Parathyroid adenoma (tissue), 2 donors: ENCODE results near the gene PRPF6.
"Not testable (repeated sequence)": the region's sequence is repeated elsewhere in the genome, so short reads cannot be mapped to it uniquely, and the experiment has no call there.

Source experiments
- H2AFZ ChIP-seq: fragments of 300-600 bp; sonication (generic); one replicate; pipeline ENCODE4 v1.7.0; 2017; ENCODE audit warnings: antibody characterized with exemption, mild to moderate bottlenecking
- H3K27ac ChIP-seq: fragments of 300-600 bp; sonication (generic); one replicate; pipeline ENCODE4 v1.7.0; 2017
- H3K27me3 ChIP-seq: fragments of 300-600 bp; sonication (generic); one replicate; pipeline ENCODE4 v1.7.0; 2017; ENCODE audit warnings: low read length; ENCODE audit not compliant: control insufficient read depth, insufficient read depth
- H3K36me3 ChIP-seq: fragments of 300-600 bp; sonication (generic); one replicate; pipeline ENCODE4 v1.7.0; 2017; ENCODE audit warnings: low read length; ENCODE audit not compliant: control insufficient read depth, insufficient read depth
- H3K4me1 ChIP-seq: fragments of 300-600 bp; sonication (generic); one replicate; pipeline ENCODE4 v1.7.0; 2017; ENCODE audit warnings: control low read depth
- H3K4me2 ChIP-seq: fragments of 300-600 bp; sonication (generic); one replicate; pipeline ENCODE4 v1.7.0; 2017; ENCODE audit warnings: low read length
- H3K4me3 ChIP-seq: fragments of 300-600 bp; sonication (generic); one replicate; pipeline ENCODE4 v1.7.0; 2017; ENCODE audit warnings: low read depth, low read length
- H3K79me2 ChIP-seq: fragments of 300-600 bp; sonication (generic); one replicate; pipeline ENCODE4 v1.7.0; 2017; ENCODE audit warnings: control low read depth
- H3K9ac ChIP-seq: fragments of 300-600 bp; sonication (generic); one replicate; pipeline ENCODE4 v1.7.0; 2017; ENCODE audit warnings: mild to moderate bottlenecking
- H3K9me3 ChIP-seq: fragments of 300-600 bp; sonication (generic); one replicate; pipeline ENCODE4 v1.7.0; 2017; ENCODE audit warnings: low read length; ENCODE audit not compliant: control insufficient read depth
- CTCF ChIP-seq: fragments of 300-600 bp; sonication (generic); IDR thresholded peaks from one replicate; pipeline ENCODE4 v1.7.0; 2017; ENCODE audit warnings: antibody characterized with exemption, mild to moderate bottlenecking
- donor health status: primary hyperparathyroidism.

Gene PRPF6

GRCh38 chr20:64009811-64010387, 29.0 kb downstream of the PRPF6 start:
- Histone ChIP-seq H3K27ac (no peak overlapping the region), H3K36me3 (no peaks in the 10 kb centered on the region)
- no peak for TF ChIP-seq CTCF

GRCh38 chr20:64010711-64011237, 29.8 kb downstream of the PRPF6 start:
- peaks cover 48% of the 10 kb centered on the region for H3K79me2 ChIP-seq
- H3K9ac ChIP-seq: no peak overlapping the region
- TF ChIP-seq CTCF: no peak
- H3K36me3 ChIP-seq: no peaks in the 10 kb centered on the region
- H3K9me3 ChIP-seq: no peaks in the 10 kb centered on the region
- no peaks in the 10 kb centered on the region for H3K4me1 ChIP-seq
- no peak overlapping the region for H3K27ac ChIP-seq
- no peaks in the 10 kb centered on the region for H3K27me3 ChIP-seq
- no peak overlapping the region for H2AFZ ChIP-seq
- no peak overlapping the region for H3K4me2 ChIP-seq
- no peak overlapping the region for H3K4me3 ChIP-seq

More at GRCh38 chr20:64009811-64010387, 29.0 kb downstream of the PRPF6 start:
- H3K4me3 ChIP-seq: no peak overlapping the region
- H3K9me3 ChIP-seq: no peaks in the 10 kb centered on the region
- H3K79me2 ChIP-seq: peaks cover 46% of the 10 kb centered on the region
- no peak overlapping the region for H3K9ac ChIP-seq
- no peak overlapping the region for H2AFZ ChIP-seq
- H3K27me3 ChIP-seq: no peaks in the 10 kb centered on the region
- H3K4me1 ChIP-seq: no peaks in the 10 kb centered on the region
- no peak overlapping the region for H3K4me2 ChIP-seq

- Histone ChIP-seq H3K9ac (no peak overlapping the region), H3K4me1 (no peaks in the 10 kb centered on the region), H3K27me3 (no peaks in the 10 kb centered on the region), H3K9me3 (no peaks in the 10 kb centered on the region), H3K79me2 (peaks cover 44% of the 10 kb centered on the region), H3K4me3 (no peak overlapping the region), H3K4me2 (no peak overlapping the region), H3K27ac (no peak overlapping the region), H2AFZ (no peak overlapping the region), H3K36me3 (no peaks in the 10 kb centered on the region)
- no peak for TF ChIP-seq CTCF
These were observed 30.4 kb downstream of the PRPF6 start for GRCh38 chr20:64011366-64011779.

- H3K27me3 ChIP-seq, H3K9me3 ChIP-seq, H2AFZ ChIP-seq, H3K27ac ChIP-seq, H3K4me3 ChIP-seq, H3K4me1 ChIP-seq, H3K9ac ChIP-seq, H3K4me2 ChIP-seq, H3K36me3 ChIP-seq: not testable (repeated sequence)
- H3K79me2 ChIP-seq: peaks cover 39% of the 10 kb centered on the region
These were observed 31.6 kb downstream of the PRPF6 start for GRCh38 chr20:64012385-64013154.

GRCh38 chr20:64015635-64016034, 34.7 kb downstream of the PRPF6 start:
- Histone ChIP-seq H2AFZ (no peak overlapping the region), H3K9me3 (no peaks in the 10 kb centered on the region), H3K27ac (no peak overlapping the region), H3K79me2 (peaks cover 18% of the 10 kb centered on the region), H3K4me1 (no peaks in the 10 kb centered on the region), H3K4me2 (no peak overlapping the region), H3K27me3 (no peaks in the 10 kb centered on the region), H3K4me3 (no peak overlapping the region), H3K36me3 (no peaks in the 10 kb centered on the region), H3K9ac (no peak overlapping the region)
- no peak for TF ChIP-seq CTCF
